NCI-H187 treated with DMSO at 0.1 percent for 48 hours (cell line): Measurements from ENCODE around the gene GASK1A.

Source experiments
- DNase-seq: peaks from one replicate; lab custom pipeline; 2025; lab: John Stamatoyannopoulos, UW

Gene GASK1A

GRCh38 chr3:42982645-42983412 is 3.7 kb downstream of the GASK1A start:
- no peak for DNase-seq

GRCh38 chr3:42983927-42984326 is 4.8 kb downstream of the GASK1A start:
- DNase-seq, result no peak

- DNase-seq, result no peak
Observed at GRCh38 chr3:42984701-42985100, 5.6 kb downstream of the GASK1A start.

GRCh38 chr3:42988097-42988496 is 9.0 kb downstream of the GASK1A start:
- no peak for DNase-seq

GRCh38 chr3:42988566-42988965 is 9.5 kb downstream of the GASK1A start:
- DNase-seq, result no peak

- no peak for DNase-seq
Observed at GRCh38 chr3:42991341-42992315, 12.5 kb downstream of the GASK1A start.

- DNase-seq, result no peak
Observed at GRCh38 chr3:42994595-42994994, 15.5 kb downstream of the GASK1A start.

GRCh38 chr3:42996021-42996420 is 16.9 kb downstream of the GASK1A start:
- no peak for DNase-seq

- DNase-seq, result no peak
Observed at GRCh38 chr3:42996633-42997075, 17.5 kb downstream of the GASK1A start.

- no peak for DNase-seq
Observed at GRCh38 chr3:42999212-42999611, 20.1 kb downstream of the GASK1A start.

- DNase-seq, result no peak
Observed at GRCh38 chr3:42999632-43000031, 20.5 kb downstream of the GASK1A start.

GRCh38 chr3:43000387-43000786 is 21.3 kb downstream of the GASK1A start:
- DNase-seq, result no peak

- DNase-seq, result no peak
Observed at GRCh38 chr3:43001094-43001553, 22.0 kb downstream of the GASK1A start.

- DNase-seq, result no peak
Observed at GRCh38 chr3:43001556-43002121, 22.5 kb downstream of the GASK1A start.

GRCh38 chr3:43004282-43004681 is 25.2 kb downstream of the GASK1A start:
- DNase-seq, result no peak

- no peak for DNase-seq
Observed at GRCh38 chr3:43005253-43005652, 26.1 kb downstream of the GASK1A start.

GRCh38 chr3:43005981-43006380 is 26.9 kb downstream of the GASK1A start:
- no peak for DNase-seq

GRCh38 chr3:43006825-43007224 is 27.7 kb downstream of the GASK1A start:
- no peak for DNase-seq

GRCh38 chr3:43009547-43009946 is 30.4 kb downstream of the GASK1A start:
- no peak for DNase-seq

- DNase-seq, result no peak
Observed at GRCh38 chr3:43010638-43011037, 31.5 kb downstream of the GASK1A start.

- no peak for DNase-seq
Observed at GRCh38 chr3:43011638-43012037, 32.5 kb downstream of the GASK1A start.

GRCh38 chr3:43012174-43012573 is 33.1 kb downstream of the GASK1A start:
- no peak for DNase-seq
